PFSK-1 (cell line): ENCODE data around the gene KRT6C.

Source experiments
- FOXP2 ChIP-seq: optimal IDR thresholded peaks from 2 replicates; pipeline ENCODE3; 2011; ENCODE audit warnings: borderline replicate concordance, control low read depth, inconsistent platforms; ENCODE audit not compliant: insufficient read depth; ENCODE audit errors: extremely low read length, extremely low read depth
- POLR2AphosphoS5 ChIP-seq: IDR thresholded peaks from 2 replicates; pipeline ENCODE4 v1.6.1; 2012; ENCODE audit warnings: low read depth, mild to moderate bottlenecking, control low read depth, low read length, moderate library complexity
- REST ChIP-seq, 2 experiments: IDR thresholded peaks; 2 replicates each; pipeline versions ENCODE4 v1.6.1 to v1.8.0; 2011 to 2012; ENCODE audit warnings: low read depth in 2 of 2, low read length in 2 of 2, control low read depth in 1 of 2, inconsistent platforms in 1 of 2, mild to moderate bottlenecking in 1 of 2, moderate library complexity in 1 of 2; ENCODE audit not compliant: insufficient read depth in 1 of 2
- SIN3A ChIP-seq: IDR thresholded peaks from 2 replicates; pipeline ENCODE4 v1.6.1; 2012; ENCODE audit warnings: mild to moderate bottlenecking, low read length, moderate library complexity, borderline replicate concordance; ENCODE audit not compliant: insufficient read depth
- TAF1 ChIP-seq: IDR thresholded peaks from 2 replicates; pipeline ENCODE4 v1.6.1; 2012; ENCODE audit warnings: low read length, control low read depth, borderline replicate concordance; ENCODE audit not compliant: insufficient read depth

Gene KRT6C

GRCh38 chr12:52435659-52435999, 38.0 kb downstream of the KRT6C start:
- no peak for TF ChIP-seq POLR2AphosphoS5

- no peak for TF ChIP-seq REST (IDR thresholded peaks at IDR 0.05; ENCODE audit: insufficient read depth in 1 of 2, low read depth in 2 of 2, low read length in 2 of 2)
- no peak for TF ChIP-seq FOXP2
- no peak for TF ChIP-seq SIN3A
- TF ChIP-seq TAF1: no peak
- TF ChIP-seq POLR2AphosphoS5: no peak
These were observed 38.7 kb downstream of the KRT6C start for GRCh38 chr12:52434760-52435530.

- no peak for TF ChIP-seq FOXP2
- no peak for TF ChIP-seq POLR2AphosphoS5
- no peak for TF ChIP-seq TAF1
- no peak for TF ChIP-seq SIN3A
- no peak for TF ChIP-seq REST (IDR thresholded peaks at IDR 0.05; ENCODE audit: insufficient read depth in 1 of 2, low read depth in 2 of 2, low read length in 2 of 2)
These were observed 39.4 kb downstream of the KRT6C start, which contains the start of gene KRT75 for GRCh38 chr12:52434081-52434733. Gene KRT75, minus strand, starts transcription at chr12:52434371. Its CDS starts 67 bp downstream, at chr12:52434304.

GRCh38 chr12:52433501-52434080, 40.0 kb downstream of the KRT6C start:
- TF ChIP-seq REST (IDR thresholded peaks at IDR 0.05; ENCODE audit: insufficient read depth in 1 of 2, low read depth in 2 of 2, low read length in 2 of 2) (no peak), TAF1 (no peak)

GRCh38 chr12:52432559-52433207, 40.9 kb downstream of the KRT6C start:
- TF ChIP-seq POLR2AphosphoS5: no peak
- no peak for TF ChIP-seq SIN3A
- no peak for TF ChIP-seq FOXP2
- no peak for TF ChIP-seq TAF1
- TF ChIP-seq REST (IDR thresholded peaks at IDR 0.05; ENCODE audit: insufficient read depth in 1 of 2, low read depth in 2 of 2, low read length in 2 of 2): no peak
